NCI-H510A (cell line): Measurements from ENCODE around the gene KRT76.
"Not testable (repeated sequence)": the region's sequence is repeated elsewhere in the genome, so short reads cannot be mapped to it uniquely, and the experiment has no call there.

Experiments used
- DNase-seq: peaks from one replicate; lab custom pipeline; 2025; lab: John Stamatoyannopoulos, UW

The KRT76 gene

GRCh38 chr12:52796839-52797528, 19.8 kb upstream of the KRT76 start:
- no peak for DNase-seq

DNA sequence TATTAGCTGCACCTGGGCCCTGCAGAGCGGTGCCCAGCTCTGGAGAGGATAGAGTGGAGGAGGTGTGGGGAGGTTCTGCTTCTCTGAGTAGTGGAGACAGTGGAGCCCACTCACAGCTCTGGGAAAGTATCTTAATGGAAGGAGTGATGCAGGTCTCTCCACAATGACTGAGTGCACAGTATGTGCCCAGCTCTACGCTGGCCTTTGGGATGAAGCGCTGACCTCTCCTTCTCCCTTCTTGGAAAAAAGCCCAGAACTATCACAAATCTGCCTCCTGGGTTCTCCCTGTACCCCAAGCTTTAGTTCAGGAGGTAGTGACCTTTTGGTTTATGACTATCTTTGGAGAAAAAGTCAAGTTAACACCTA, 19.3 kb upstream of the KRT76 start:
- DNase-seq: no peak

DNA sequence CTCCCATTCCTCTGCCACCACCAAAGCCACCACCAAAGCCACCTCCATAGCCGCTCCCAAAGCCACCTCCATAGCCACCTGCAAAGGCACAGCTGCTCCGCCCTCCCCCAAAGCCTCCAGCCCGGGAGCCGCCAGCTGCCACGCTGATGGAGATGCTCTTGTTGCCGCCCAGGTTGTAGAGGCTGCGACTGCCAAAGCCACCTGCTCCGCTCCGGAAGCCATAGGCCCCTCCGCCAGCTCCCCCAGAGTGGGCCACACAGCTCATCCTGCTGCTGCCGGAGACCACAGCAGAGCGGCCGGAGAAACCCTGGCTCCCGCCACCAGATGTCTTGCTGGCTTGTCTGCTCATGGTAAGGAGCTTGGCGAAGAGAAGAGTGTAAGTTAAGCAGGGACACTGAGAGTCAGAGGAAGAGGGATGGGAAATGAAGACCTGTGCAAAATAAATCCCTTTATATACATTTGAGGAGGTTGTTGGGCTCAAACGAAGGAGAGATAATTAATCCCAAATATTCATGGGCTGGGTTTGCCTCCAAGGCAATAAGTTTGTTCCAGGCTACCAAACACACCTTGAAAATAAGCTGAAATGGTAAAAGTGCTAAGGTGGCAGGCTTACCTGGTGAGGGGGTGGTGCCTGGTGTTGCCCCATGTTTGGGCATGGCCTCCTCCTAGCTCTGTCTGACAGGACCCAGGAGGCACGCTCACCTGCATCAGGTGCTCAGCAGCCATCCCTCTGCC, 18.7 kb upstream of the KRT76 start, which contains the start of gene KRT3:
KRT3 (minus strand) TSS at position 424 of the 735 bp plus-strand sequence; CDS start at position 349, 75 bp downstream.
- DNase-seq: peak; percentile 24

- not testable (repeated sequence) for DNase-seq
Measured at GRCh38 chr12:52795332-52795674, 18.2 kb upstream of the KRT76 start.

- no peak for DNase-seq
Measured at GRCh38 chr12:52794479-52795331, 17.6 kb upstream of the KRT76 start.

DNA sequence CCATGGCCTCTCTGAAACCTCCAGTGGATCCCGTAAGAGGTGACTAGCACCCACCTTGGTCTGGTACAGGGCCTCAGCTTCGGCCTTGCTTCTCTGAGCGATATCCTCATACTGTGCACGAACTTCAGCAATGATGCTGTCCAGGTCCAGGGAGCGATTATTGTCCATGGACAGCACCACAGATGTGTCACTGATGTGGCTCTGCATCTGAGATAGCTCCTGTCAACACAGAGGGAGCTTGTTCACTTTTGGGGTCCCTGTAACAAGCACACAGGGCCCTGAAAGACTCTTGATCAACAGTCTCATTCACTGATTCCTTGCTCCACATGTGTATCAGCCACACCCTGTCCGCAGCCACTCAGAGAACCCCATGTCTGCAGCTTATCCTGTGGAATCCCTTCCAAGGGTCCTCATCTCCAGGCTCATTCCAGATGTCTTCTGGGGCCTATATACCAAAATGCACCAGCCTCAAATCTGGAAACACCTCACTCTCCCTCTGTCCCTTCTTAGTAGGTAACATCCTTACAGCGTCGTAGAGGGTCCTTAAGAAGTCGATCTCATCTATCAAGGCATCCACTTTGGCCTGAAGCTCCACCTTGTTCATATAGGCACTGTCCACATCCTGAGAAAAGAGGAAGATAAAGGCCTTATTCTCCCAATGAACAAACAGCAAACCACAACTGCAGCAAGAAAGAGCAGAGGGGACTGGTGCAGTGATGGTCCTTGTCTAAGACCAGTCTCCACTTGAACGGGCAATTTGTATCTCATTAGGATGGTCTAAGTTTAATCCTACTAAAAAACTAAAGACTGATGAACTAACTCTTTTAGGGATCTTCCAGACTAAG, 15.3 kb upstream of the KRT76 start:
- DNase-seq: no peak

DNA sequence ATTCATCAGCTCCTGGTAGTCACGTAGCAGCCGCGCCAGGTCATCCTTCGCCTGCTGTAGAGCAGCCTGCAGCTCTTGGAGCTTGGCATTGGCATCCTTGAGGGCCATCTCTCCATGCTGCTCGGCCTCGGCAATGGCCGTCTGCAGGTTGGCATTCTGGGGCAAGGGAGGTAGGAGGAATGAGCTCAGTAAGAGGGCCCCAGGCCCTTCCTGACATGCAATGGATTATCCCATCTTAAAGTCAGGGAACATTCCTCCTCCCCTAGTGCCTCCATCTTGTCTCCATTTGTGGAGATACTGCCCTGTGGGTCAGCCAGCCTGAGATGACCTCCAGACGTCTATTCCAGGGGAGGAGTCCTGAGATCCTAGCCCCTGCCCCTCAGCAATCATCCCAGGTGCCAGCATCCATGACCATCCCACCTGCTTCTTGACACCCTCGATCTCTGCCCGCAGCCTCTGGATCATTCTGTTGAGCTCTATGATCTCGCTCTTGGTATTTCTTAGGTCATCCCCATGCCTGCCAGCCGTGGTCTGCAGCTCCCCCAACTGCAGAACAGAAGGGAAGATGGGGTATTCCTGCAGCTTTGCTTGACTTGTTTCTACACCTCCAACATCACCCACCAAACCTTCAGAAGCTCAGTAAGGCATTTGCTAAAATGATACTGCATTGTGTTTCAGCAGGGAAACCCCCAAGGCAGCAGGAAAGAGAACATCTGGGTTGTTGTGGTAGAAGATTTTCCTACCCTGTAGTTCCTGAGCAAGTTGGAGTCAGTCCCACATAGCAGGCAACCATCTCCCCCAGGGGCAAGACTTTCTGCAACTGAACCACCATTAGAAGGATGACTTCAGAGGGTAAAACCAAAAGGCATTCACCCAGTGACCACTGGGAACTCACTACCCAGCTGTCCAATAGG, 14.4 kb upstream of the KRT76 start:
- DNase-seq: no peak

GRCh38 chr12:52790427-52791270, 13.5 kb upstream of the KRT76 start:
- DNase-seq: no peak

DNA sequence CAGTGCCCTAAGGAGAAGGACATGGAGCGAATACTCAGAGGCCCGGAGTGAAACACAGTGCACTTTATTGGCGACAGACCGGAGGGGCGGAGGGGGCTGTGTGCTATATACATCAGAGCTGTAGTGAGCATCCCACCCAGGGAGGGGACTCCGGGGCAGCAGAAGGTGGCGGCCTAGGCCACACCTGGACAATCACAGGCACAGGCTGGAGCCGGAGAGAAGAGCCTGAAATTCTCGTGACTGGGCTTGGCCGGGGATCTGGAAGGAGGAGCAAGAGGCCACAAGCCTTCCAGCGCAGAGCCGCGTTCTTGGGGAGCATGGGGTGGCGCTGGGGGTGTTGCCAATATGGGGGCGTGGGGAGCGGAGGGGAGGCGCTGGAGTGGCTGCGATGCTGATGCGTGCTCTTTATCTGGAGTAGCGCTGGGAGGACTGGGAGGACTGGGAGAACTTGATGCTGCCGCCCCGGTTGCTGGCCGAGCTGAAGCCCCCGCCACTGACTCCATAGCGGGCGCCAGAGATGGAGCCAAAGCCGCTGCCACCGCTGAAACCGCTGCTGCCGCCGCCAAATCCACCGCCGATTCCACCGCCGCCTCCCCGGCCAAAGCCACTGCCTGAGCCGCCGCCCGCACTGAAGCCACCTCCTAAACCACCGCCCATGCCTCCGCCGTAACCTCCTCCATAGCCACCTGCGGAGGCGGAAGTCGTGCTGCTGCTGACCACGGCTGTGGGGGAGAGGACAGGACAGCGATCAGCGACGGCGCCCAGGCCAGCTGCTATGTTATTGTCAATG, 12.7 kb upstream of the KRT76 start:
- no peak for DNase-seq

GRCh38 chr12:52788876-52789636, 11.9 kb upstream of the KRT76 start:
- no peak for DNase-seq

DNA sequence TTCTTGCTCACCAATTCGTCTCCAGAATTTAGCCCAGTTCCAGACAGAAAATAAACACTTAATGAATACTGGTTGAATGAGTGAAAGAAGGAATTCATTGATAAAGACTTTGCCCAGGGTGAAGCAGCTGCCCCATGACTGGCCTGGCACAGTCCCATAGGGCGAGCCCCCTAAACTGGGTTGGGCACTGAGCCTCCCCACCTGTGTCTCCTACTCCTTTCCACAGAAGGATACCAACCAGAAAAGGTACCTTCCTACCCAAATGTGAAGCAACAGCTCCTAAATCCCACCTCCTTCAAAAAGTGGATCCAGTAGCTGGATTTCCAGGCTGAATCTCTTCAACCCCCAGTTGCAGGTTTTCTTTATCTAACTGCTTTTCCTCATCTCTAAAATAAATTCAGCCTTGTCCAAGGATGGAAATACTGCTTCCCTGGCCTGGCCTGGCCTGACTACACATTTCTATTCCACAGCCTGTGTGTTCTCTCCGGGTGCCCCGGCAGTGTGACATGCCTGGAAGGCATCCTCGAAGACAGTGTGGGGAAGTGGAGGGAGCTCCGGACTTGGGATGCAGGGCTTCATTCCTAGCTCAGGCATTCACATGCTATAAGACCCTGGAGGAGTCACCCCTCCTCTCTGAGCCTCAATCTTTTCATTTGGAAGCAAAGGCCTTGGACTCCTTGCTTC, 11.2 kb upstream of the KRT76 start:
- DNase-seq: no peak

GRCh38 chr12:52787324-52788191, 10.4 kb upstream of the KRT76 start:
- no peak for DNase-seq

DNA sequence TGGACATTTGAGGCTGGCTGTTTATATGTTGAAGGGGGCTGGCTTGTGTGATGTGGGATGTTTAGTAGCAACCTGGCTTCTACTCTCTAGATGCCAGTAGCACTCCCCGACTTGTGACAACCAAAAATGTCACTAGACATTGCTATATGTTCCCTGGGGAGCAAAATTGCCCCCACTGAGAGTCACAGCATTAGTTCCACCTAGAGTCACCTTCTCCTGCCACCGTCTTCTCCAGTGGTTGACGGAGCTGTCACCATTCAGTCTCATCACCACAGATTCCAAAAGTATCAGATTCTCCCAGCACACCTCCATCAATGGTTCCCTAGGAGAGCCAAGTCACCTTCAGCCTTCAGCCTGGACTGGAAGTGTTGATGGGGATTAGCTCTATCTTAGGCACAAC, 7.8 kb upstream of the KRT76 start:
- DNase-seq: no peak

- DNase-seq: no peak
Measured at GRCh38 chr12:52783563-52784316, 6.6 kb upstream of the KRT76 start.

DNA sequence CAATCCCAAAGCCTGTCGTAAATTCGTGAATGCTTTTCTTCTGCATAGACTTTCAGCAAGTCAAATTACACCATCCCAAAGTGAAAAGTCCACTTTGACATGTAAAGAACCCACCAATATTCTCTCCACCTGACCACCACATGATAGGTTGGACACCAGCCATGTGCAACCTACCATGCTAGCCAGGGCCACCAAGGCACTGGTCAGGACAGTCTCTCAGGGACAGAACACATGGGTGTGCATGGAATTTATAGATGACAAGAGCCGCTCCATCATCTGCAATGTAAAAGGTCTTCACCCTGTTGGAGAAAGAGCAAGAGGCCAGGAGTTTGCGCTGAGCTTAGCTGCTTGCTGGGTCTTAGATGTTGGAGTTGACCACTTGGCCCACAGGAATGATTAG, 5.4 kb upstream of the KRT76 start:
- no peak for DNase-seq
